Progenitor cell of endocrine pancreas (in vitro differentiated cells): Measurements from ENCODE around the gene B4GALT6. TPM values are rescaled to one million over a fixed set of nuclear protein-coding genes. Genes with fewer than 3 reads are reported as not detected.

ENCODE experiments used
- DNase-seq: peaks from one replicate; pipeline ENCODE4 v3.0.0; 2021; ENCODE audit warnings: low spot score; ENCODE audit not compliant: unreplicated experiment
- H3K27ac Mint-ChIP-seq: 2 replicates; pipeline ENCODE4 v1.8.0; 2021; ENCODE audit warnings: mild to moderate bottlenecking, moderate library complexity, mixed read lengths
- H3K27me3 Mint-ChIP-seq: 2 replicates; pipeline ENCODE4 v1.8.0; 2021; ENCODE audit warnings: mixed read lengths
- H3K36me3 Mint-ChIP-seq: 2 replicates; pipeline ENCODE4 v1.8.0; 2022; ENCODE audit warnings: mixed read lengths; ENCODE audit not compliant: insufficient read depth
- H3K4me1 Mint-ChIP-seq: 2 replicates; pipeline ENCODE4 v1.8.0; 2021; ENCODE audit warnings: low read depth, mixed read lengths
- H3K4me3 Mint-ChIP-seq: 2 replicates; pipeline ENCODE4 v1.8.0; 2021; ENCODE audit warnings: low read depth, mild to moderate bottlenecking, moderate library complexity, mixed read lengths
- H3K9me3 Mint-ChIP-seq: 2 replicates; pipeline ENCODE4 v1.8.0; 2021; ENCODE audit warnings: low read depth, mixed read lengths
- CTCF ChIP-seq: fragments of 200-600 bp; sonication (generic); IDR thresholded peaks from one replicate; pipeline ENCODE4 v1.5.0; 2021; ENCODE audit warnings: antibody characterized with exemption, mild to moderate bottlenecking; ENCODE audit not compliant: unreplicated experiment
- total RNA-seq: library from RNA; stranded (reverse); gene quantifications from 2 replicates; pipeline ENCODE4 v1.2.1, GENCODE V29; 2021

B4GALT6 gene
- total RNA-seq, 1 donor from 2014 or later = 32.2 TPM

GRCh38 chr18:31655354-31655753 is 29.0 kb downstream of the B4GALT6 start:
- Mint-ChIP-seq H3K27ac (peak overlapping the region; percentile 87), H3K4me1 (peaks cover 30% of the 10 kb centered on the region)

GRCh38 chr18:31652877-31653276 is 31.5 kb downstream of the B4GALT6 start:
- no peak overlapping the region for H3K4me3 Mint-ChIP-seq
- H3K36me3 Mint-ChIP-seq = peaks cover 14% of the 10 kb centered on the region
- no peak overlapping the region for H3K27ac Mint-ChIP-seq
- no peak for TF ChIP-seq CTCF
- no peaks in the 10 kb centered on the region for H3K27me3 Mint-ChIP-seq
- H3K9me3 Mint-ChIP-seq = no peaks in the 10 kb centered on the region
- H3K4me1 Mint-ChIP-seq = peaks cover 32% of the 10 kb centered on the region
- DNase-seq = no peak

More at GRCh38 chr18:31655354-31655753, 29.0 kb downstream of the B4GALT6 start:
- H3K9me3 Mint-ChIP-seq = peaks cover 2% of the 10 kb centered on the region
- H3K27me3 Mint-ChIP-seq = no peaks in the 10 kb centered on the region
- H3K4me3 Mint-ChIP-seq = no peak overlapping the region
- DNase-seq = no peak
- H3K36me3 Mint-ChIP-seq = peaks cover 23% of the 10 kb centered on the region
- TF ChIP-seq CTCF = no peak

GRCh38 chr18:31652357-31652756 is 32.0 kb downstream of the B4GALT6 start:
- no peak for TF ChIP-seq CTCF
- Mint-ChIP-seq H3K36me3 (peaks cover 14% of the 10 kb centered on the region), H3K4me1 (peaks cover 32% of the 10 kb centered on the region), H3K27ac (peak overlapping the region; percentile 31), H3K27me3 (no peaks in the 10 kb centered on the region), H3K4me3 (no peak overlapping the region), H3K9me3 (no peaks in the 10 kb centered on the region)
- DNase-seq = no peak

- TF ChIP-seq CTCF = no peak
- Mint-ChIP-seq H3K27ac (no peak overlapping the region), H3K4me1 (peaks cover 31% of the 10 kb centered on the region), H3K36me3 (peaks cover 14% of the 10 kb centered on the region), H3K4me3 (no peak overlapping the region), H3K9me3 (no peaks in the 10 kb centered on the region), H3K27me3 (no peaks in the 10 kb centered on the region)
- DNase-seq = no peak
Measured at GRCh38 chr18:31651369-31651768, 33.0 kb downstream of the B4GALT6 start.

- Mint-ChIP-seq H3K9me3 (no peaks in the 10 kb centered on the region), H3K27me3 (no peaks in the 10 kb centered on the region), H3K27ac (no peak overlapping the region), H3K4me1 (peaks cover 28% of the 10 kb centered on the region), H3K4me3 (no peak overlapping the region), H3K36me3 (peaks cover 14% of the 10 kb centered on the region)
- no peak for TF ChIP-seq CTCF
- DNase-seq = no peak
Measured at GRCh38 chr18:31649978-31650719, 34.2 kb downstream of the B4GALT6 start.
